NCI-H524 (cell line): ENCODE measurements around the gene KIFAP3.

Experiments used
- DNase-seq, 2 experiments: peaks; one replicate each; lab custom pipeline; 2025; lab: John Stamatoyannopoulos, UW

The KIFAP3 gene

GRCh38 chr1:169985757-169986156, 88.7 kb downstream of the KIFAP3 start:
- DNase-seq: no peak

- no peak for DNase-seq
Measured at GRCh38 chr1:169974067-169974466, 100.4 kb downstream of the KIFAP3 start.

GRCh38 chr1:169970114-169970513, 104.4 kb downstream of the KIFAP3 start:
- DNase-seq: peak in 1 of 2 experiments; percentile 1

GRCh38 chr1:169968174-169968573, 106.3 kb downstream of the KIFAP3 start:
- DNase-seq: no peak

- peak; percentile 34 to 90 for DNase-seq
Measured at GRCh38 chr1:169964206-169964605, 110.3 kb downstream of the KIFAP3 start.

- peak in 1 of 2 experiments; percentile 24 for DNase-seq
Measured at GRCh38 chr1:169959686-169960085, 114.8 kb downstream of the KIFAP3 start.

GRCh38 chr1:169958987-169959386, 115.5 kb downstream of the KIFAP3 start:
- DNase-seq: peak in 1 of 2 experiments; percentile 0

GRCh38 chr1:169957884-169958283, 116.6 kb downstream of the KIFAP3 start:
- DNase-seq: peak; percentile 92 to 97

- no peak for DNase-seq
Measured at GRCh38 chr1:169951108-169951507, 123.4 kb downstream of the KIFAP3 start.

GRCh38 chr1:169949139-169949538, 125.4 kb downstream of the KIFAP3 start:
- no peak for DNase-seq

GRCh38 chr1:169946206-169946605, 128.3 kb downstream of the KIFAP3 start:
- DNase-seq: no peak

- DNase-seq: peak in 1 of 2 experiments; percentile 35
Measured at GRCh38 chr1:169945181-169945580, 129.3 kb downstream of the KIFAP3 start.

- DNase-seq: no peak
Measured at GRCh38 chr1:169944621-169945020, 129.9 kb downstream of the KIFAP3 start.

- DNase-seq: no peak
Measured at GRCh38 chr1:169943963-169944526, 130.4 kb downstream of the KIFAP3 start.

- no peak for DNase-seq
Measured at GRCh38 chr1:169941982-169942830, 132.3 kb downstream of the KIFAP3 start.

- peak in 1 of 2 experiments; percentile 1 for DNase-seq
Measured at GRCh38 chr1:169933984-169934725, 140.3 kb downstream of the KIFAP3 start.

- DNase-seq: no peak
Measured at GRCh38 chr1:169931795-169932231, 142.7 kb downstream of the KIFAP3 start.

- DNase-seq: no peak
Measured at GRCh38 chr1:169929210-169929526, 145.3 kb downstream of the KIFAP3 start.

GRCh38 chr1:169928438-169929209, 145.9 kb downstream of the KIFAP3 start:
- peak in 1 of 2 experiments; percentile 51 for DNase-seq

- DNase-seq: no peak
Measured at GRCh38 chr1:169925505-169926482, 148.7 kb downstream of the KIFAP3 start.

- DNase-seq: no peak
Measured at GRCh38 chr1:169924829-169925228, 149.7 kb downstream of the KIFAP3 start.
